Transverse colon (tissue), 4 donors: ENCODE results near the gene SHB.

ENCODE experiments used
- EP300 ChIP-seq: sonication (generic); formaldehyde crosslinking; IDR thresholded peaks from one replicate; pipeline ENCODE4 v1.6.1; 2017; ENCODE audit warnings: antibody characterized with exemption, low read depth
- POLR2A ChIP-seq: fragments of 450-650 bp; IDR thresholded peaks from one replicate; pipeline ENCODE4 v1.6.1; 2016; ENCODE audit warnings: antibody characterized with exemption, mild to moderate bottlenecking, moderate library complexity
- POLR2AphosphoS5 ChIP-seq, 3 donors: sonication (generic); formaldehyde crosslinking; IDR thresholded peaks; one replicate each; pipeline ENCODE4 v1.6.1; 2016; ENCODE audit warnings: antibody characterized with exemption in 3 of 3
- TF ChIP-seq, protein P1 (sequence below), 5 experiments: fragments of 200-600 bp in 3 of 5; fragments of 450-650 bp in 2 of 5; sonication (generic) in 3 of 5; IDR thresholded peaks; 1 replicate in 2 of 5; 2 replicates in 3 of 5; pipeline ENCODE4 v1.5.1; 2016 to 2017; ENCODE audit warnings: antibody characterized with exemption in 5 of 5, inconsistent platforms in 3 of 5, mild to moderate bottlenecking in 2 of 5, moderate library complexity in 1 of 5

GRCh38 chr9:37905131-37905505 lies 163.9 kb downstream of the SHB start:
- TF ChIP-seq, protein P1, sequence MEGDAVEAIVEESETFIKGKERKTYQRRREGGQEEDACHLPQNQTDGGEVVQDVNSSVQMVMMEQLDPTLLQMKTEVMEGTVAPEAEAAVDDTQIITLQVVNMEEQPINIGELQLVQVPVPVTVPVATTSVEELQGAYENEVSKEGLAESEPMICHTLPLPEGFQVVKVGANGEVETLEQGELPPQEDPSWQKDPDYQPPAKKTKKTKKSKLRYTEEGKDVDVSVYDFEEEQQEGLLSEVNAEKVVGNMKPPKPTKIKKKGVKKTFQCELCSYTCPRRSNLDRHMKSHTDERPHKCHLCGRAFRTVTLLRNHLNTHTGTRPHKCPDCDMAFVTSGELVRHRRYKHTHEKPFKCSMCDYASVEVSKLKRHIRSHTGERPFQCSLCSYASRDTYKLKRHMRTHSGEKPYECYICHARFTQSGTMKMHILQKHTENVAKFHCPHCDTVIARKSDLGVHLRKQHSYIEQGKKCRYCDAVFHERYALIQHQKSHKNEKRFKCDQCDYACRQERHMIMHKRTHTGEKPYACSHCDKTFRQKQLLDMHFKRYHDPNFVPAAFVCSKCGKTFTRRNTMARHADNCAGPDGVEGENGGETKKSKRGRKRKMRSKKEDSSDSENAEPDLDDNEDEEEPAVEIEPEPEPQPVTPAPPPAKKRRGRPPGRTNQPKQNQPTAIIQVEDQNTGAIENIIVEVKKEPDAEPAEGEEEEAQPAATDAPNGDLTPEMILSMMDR (IDR thresholded peaks at IDR 0.05), result no peak
- TF ChIP-seq POLR2A, result no peak
- TF ChIP-seq EP300, result no peak
- TF ChIP-seq POLR2AphosphoS5 (IDR thresholded peaks at IDR 0.05), result no peak
